Memory B cell (primary cell): ENCODE data around the gene IER2.

Experiments used
- ATAC-seq: fragments of 150-1000 bp; cut with Tn5 transposase; 2 replicates; pipeline ENCODE4 v1.10.0; 2021; ENCODE audit warnings: low read depth, mild to moderate bottlenecking, moderate library complexity
- DNase-seq, 2 donors: peaks; one replicate each; pipeline ENCODE4 v3.0.0; 2022; ENCODE audit warnings: low spot score in 2 of 2
- H3K27ac Mint-ChIP-seq: one replicate; pipeline ENCODE4 v1.8.0; 2022; ENCODE audit warnings: mild to moderate bottlenecking, moderate library complexity, mixed read lengths
- H3K27me3 Mint-ChIP-seq: one replicate; pipeline ENCODE4 v1.8.0; 2022; ENCODE audit warnings: mixed read lengths
- H3K36me3 Mint-ChIP-seq: one replicate; pipeline ENCODE4 v1.8.0; 2022; ENCODE audit warnings: mild to moderate bottlenecking, mixed read lengths
- H3K4me1 Mint-ChIP-seq: one replicate; pipeline ENCODE4 v1.8.0; 2022; ENCODE audit warnings: mixed read lengths
- H3K4me3 Mint-ChIP-seq: one replicate; pipeline ENCODE4 v1.8.0; 2022; ENCODE audit warnings: mild to moderate bottlenecking, moderate library complexity, mixed read lengths
- H3K9me3 Mint-ChIP-seq: one replicate; pipeline ENCODE4 v1.8.0; 2022; ENCODE audit warnings: mixed read lengths

IER2 gene

DNA sequence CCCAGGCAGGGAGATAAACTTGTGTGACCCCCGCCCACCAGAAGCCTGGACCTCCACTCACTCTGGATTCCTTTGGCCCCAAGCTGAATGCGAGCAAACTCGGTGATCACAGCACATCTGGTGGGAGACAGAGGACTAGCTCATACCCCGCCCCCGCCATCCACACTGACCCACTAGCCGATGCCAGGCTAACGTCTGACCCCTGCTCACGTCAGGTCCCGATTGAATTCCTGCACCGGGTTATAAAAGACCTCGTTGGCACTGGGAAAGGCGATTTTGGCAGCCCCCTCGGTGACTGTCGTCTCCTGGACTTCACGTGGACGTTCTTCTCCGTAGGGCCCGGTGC, 34.3 kb upstream of the IER2 start:
- peak overlapping the region; percentile 87 for H3K27ac Mint-ChIP-seq
- ATAC-seq (no peak), DNase-seq (no peak)
- H3K4me3 Mint-ChIP-seq: peak overlapping the region; percentile 92
- peaks cover 2% of the 10 kb centered on the region for H3K36me3 Mint-ChIP-seq
- H3K27me3 Mint-ChIP-seq: no peaks in the 10 kb centered on the region
- H3K9me3 Mint-ChIP-seq: no peaks in the 10 kb centered on the region
- peaks cover 22% of the 10 kb centered on the region for H3K4me1 Mint-ChIP-seq

DNA sequence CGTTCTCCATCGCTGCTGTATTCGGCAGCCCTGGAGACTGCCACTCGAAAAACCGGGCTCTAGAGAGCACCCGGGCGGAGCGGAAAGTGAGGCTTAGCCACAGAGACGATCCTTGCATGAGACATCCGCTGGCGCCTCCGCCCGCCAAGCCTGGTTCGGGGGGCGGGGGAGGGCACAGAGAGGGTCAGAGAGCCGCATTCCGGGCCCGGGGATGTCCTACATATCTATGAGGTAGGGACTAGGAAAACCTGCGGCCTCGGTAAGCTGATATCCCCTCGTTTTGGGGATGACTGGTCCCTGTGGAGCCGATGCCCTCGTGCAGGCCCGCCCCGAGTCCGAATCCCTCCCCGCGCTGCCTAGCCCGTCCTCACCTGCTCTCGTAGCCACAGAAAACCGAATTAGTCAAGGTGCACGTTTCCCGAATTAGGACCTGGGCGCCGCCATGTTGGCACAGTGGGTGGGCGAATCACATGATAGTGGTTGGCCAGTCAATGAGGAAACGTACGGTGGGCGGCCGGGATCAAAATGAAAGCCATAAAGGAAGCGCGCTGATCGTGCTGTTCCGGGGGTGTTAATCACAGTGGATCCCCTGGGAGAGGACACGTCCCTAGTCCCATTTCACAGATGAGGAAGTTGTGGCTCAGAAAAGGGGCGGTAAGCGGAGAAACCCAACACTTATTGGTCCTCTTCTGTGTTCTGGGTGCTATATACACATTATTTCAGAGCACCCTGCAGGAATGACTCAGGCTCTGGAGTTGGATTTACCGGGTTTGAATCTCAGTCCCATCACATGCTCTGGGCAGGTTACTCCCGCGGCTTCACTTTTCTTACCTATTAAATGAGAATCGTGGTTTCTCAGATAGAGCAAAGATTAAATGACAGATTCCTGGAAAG, 33.7 kb upstream of the IER2 start, which contains the start of gene TRMT1:
Gene TRMT1 (minus strand): TSS at position 459 of the 894 bp plus-strand sequence. CDS start 341 bp downstream, at position 118.
- Mint-ChIP-seq H3K36me3 (peaks cover 2% of the 10 kb centered on the region), H3K27ac (peak within 1 kb of the TSS; percentile 87), H3K9me3 (no peaks in the 10 kb centered on the region), H3K4me1 (peaks cover 22% of the 10 kb centered on the region), H3K4me3 (peak within 1 kb of the TSS; percentile 92), H3K27me3 (no peaks in the 10 kb centered on the region)
- DNase-seq: peak; percentile 79 to 85
- ATAC-seq: peak; percentile 68

DNA sequence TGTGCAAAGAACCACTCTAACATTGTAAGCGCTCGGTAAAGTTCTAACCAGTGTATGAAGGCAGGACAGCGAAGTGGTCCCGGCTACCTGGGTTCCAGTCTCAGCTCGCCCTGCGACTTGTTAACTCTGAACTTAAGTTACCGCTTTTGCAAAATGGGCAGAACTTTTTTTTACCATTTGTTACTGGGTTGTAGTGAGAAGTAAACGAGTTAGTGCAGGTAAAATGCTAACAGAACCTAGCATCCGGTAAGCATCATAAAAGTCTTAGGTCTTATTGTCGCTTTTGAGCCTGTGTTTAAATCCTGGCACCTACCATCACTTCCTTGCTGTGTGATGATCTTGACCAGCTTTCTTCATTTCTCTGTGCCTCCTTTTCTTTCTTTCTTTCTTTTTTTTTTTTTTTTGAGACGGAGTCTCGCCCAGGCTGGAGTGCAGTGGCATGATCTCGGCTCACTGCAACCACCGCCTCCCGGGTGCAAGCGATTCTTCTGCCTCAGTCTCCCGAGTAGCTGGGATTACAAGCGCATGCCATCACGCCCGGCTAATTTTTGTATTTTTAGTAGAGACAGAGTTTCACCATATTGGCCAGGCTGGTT, 32.9 kb upstream of the IER2 start:
- H3K27ac Mint-ChIP-seq: peak overlapping the region; percentile 87
- peaks cover 28% of the 10 kb centered on the region for H3K4me1 Mint-ChIP-seq
- H3K27me3 Mint-ChIP-seq: no peaks in the 10 kb centered on the region

DNA sequence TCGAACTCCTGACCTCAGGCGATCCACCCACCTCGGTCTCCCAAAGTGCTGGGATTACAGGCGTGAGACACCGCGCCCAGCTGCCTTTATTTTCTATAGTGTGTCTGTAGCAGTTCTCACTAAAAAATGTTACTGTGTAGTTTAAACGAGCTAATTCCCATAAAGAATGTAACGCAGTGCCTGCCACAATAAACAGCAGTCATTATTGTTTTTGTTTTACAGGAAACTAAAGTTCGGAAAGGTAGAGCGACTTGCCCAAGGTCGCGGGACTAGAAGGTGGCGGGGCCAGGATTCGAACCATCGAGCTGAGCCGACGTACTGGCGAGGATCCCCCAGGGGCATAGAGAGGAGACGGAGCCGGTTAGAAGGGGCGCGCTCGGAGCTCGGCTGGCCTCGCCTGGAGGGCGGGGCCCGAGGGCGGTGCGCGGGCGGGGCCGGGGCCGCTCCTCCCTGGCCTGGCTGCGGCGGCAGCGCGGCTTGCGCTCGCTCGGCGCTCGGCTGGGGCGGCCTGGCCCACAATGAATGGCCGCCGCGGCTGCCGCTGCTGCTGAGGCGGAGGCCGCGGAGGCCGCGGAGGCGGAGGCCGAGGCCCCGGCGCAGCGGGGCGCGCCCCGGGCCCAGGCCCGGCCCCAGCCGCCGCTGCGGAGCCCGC, 32.3 kb upstream of the IER2 start, which contains the start of gene NACC1:
Gene NACC1 (plus strand): TSS at position 493 of the 652 bp plus-strand sequence. CDS start 16,944 bp downstream, outside the sequence.
- ATAC-seq: peak; percentile 79
- Mint-ChIP-seq H3K36me3 (peaks cover 2% of the 10 kb centered on the region), H3K4me1 (peaks cover 30% of the 10 kb centered on the region), H3K27me3 (no peaks in the 10 kb centered on the region), H3K4me3 (peak within 1 kb of the TSS; percentile 92), H3K27ac (peak within 1 kb of the TSS; percentile 87), H3K9me3 (no peaks in the 10 kb centered on the region)
- DNase-seq: peak; percentile 89 to 90

More for the DNA sequence above, 32.9 kb upstream of the IER2 start:
- H3K4me3 Mint-ChIP-seq: peak overlapping the region; percentile 92
- H3K36me3 Mint-ChIP-seq: peaks cover 2% of the 10 kb centered on the region
- ATAC-seq: peak; percentile 8
- no peaks in the 10 kb centered on the region for H3K9me3 Mint-ChIP-seq
- DNase-seq: peak in 1 of 2 donors; percentile 16

DNA sequence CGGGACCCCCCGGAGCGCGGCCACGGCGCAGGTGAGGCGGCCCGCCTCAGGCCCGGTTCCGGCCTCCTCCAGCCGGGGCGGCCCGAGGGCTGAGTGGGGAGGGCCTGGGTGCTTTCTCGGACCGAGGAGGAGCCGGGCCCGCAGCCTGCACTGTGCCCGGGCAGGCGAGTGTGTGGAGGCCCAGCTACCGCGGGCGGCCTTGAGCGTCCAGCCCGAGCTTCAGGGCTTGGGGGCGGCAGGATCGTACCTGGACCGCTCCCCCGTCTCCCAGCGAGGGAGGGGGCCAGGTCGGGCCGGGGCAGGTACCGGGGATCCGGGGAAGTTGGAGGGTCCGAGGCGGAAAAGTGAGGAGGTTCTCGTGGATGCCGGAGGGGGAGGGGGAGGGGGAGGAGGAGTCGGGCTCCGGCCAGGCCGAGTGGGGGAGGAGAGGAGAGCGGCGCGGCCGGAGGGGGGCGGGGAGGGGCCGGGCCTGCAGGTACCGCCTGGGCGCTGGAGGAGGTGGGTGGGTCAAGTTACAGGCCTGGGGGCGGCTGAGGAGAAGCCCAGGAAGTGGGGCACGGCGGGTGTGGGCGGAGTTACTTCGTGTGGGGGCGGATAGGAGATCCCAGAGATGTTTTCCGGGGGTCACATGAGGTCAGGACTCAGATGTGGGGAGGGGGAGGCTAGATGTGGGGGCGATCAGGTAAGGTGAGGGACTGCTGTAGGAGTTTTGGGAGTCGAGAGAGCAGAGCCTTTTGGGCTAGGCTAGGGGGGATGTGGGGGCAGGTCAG, 31.6 kb upstream of the IER2 start:
- peak overlapping the region; percentile 85 for H3K4me3 Mint-ChIP-seq
- peaks cover 2% of the 10 kb centered on the region for H3K36me3 Mint-ChIP-seq
- H3K27ac Mint-ChIP-seq: peak overlapping the region; percentile 55
- DNase-seq (peak in 1 of 2 donors; percentile 24), ATAC-seq (no peak)
- no peaks in the 10 kb centered on the region for H3K9me3 Mint-ChIP-seq
- H3K27me3 Mint-ChIP-seq: no peaks in the 10 kb centered on the region
- H3K4me1 Mint-ChIP-seq: peaks cover 33% of the 10 kb centered on the region

- Mint-ChIP-seq H3K36me3 (peaks cover 2% of the 10 kb centered on the region), H3K27me3 (no peaks in the 10 kb centered on the region), H3K27ac (peak overlapping the region; percentile 55), H3K4me3 (peak overlapping the region; percentile 85), H3K9me3 (no peaks in the 10 kb centered on the region), H3K4me1 (peaks cover 33% of the 10 kb centered on the region)
- ATAC-seq (no peak), DNase-seq (no peak)
These were observed 30.6 kb upstream of the IER2 start for GRCh38 chr19:13119627-13120026.

DNA sequence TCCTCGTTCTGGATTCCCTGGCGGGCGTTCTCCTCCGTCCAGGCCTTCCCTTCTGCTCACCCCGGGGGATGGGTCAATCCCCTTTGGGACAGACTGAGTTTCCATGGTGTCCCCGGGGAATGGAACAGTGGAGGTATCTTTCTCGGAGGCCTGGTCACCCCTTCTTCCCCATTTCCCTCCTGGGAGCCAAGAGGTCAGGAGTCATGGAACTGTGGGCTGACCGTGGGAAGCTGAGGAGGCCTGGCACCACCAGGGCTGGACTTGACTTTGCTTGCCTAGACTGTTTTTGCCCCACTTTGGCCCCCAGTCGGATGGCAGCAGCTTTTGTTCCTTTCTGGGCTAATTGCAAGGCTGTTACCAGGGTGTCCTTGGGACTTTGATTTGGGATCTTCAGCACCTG, 30.2 kb upstream of the IER2 start:
- Mint-ChIP-seq H3K4me1 (peaks cover 33% of the 10 kb centered on the region), H3K36me3 (peaks cover 2% of the 10 kb centered on the region), H3K27me3 (no peaks in the 10 kb centered on the region), H3K9me3 (no peaks in the 10 kb centered on the region), H3K4me3 (peak overlapping the region; percentile 35), H3K27ac (no peak overlapping the region)
- no peak for DNase-seq
- ATAC-seq: no peak

DNA sequence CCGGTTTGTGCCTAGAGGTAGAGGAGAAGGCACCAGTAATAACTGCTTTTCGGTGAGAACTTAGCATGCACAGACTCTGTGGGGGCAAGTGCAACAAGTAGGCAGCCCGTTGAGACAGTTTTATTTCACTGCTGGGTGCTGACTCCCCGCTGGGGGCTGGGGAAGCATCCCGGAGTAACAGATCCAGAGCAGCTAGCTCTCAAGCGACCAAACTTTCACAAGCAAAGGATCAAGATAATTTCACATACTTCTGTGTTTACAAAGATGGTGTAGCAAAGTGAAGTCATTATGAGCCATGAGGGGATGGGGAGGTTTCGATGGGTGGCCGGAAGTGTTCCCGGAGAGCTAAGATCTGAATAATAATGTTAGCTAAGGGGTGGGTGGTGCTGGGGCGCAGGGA, 29.4 kb upstream of the IER2 start:
- H3K4me1 Mint-ChIP-seq: peaks cover 30% of the 10 kb centered on the region
- no peaks in the 10 kb centered on the region for H3K27me3 Mint-ChIP-seq
- no peak for DNase-seq
- no peaks in the 10 kb centered on the region for H3K9me3 Mint-ChIP-seq
- H3K4me3 Mint-ChIP-seq: no peak overlapping the region
- H3K36me3 Mint-ChIP-seq: no peaks in the 10 kb centered on the region
- no peak overlapping the region for H3K27ac Mint-ChIP-seq
- no peak for ATAC-seq

DNA sequence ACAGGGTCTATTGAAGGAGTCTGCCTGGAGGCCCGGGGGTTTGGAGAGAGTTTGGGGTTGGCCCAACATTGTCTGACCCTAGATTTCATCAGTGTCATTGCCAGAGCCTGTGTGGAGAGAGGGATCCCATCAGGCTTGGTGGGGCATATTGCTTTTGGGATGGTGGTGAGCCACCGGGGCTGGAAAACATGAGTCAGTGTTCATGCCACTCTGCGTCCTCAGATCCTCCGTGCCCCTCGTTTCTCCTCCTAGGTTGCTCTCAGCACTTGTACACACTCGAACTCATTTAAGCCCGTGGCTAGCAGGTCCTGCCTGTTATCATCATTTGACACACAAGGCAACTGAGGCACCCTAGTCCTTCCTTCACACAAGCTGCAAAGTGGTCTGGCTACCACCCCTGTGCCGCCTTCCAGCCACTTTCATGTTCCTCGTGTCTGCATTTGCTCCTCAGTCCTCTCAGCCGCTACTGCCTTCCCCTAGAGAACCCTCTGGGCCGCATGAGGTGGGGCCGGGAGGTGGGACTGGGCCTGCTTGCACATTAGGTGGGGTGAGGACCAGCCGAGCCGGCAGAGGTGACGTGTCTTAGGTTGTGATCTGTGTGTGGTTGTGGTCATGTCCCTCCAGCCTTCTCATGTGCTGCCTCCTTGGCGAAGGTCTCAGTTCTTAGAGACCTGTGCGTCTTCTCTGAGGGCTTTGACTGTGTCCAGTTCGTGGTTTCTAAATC, 28.5 kb upstream of the IER2 start:
- H3K27me3 Mint-ChIP-seq: no peaks in the 10 kb centered on the region
- ATAC-seq (no peak), DNase-seq (no peak)
- H3K27ac Mint-ChIP-seq: peak overlapping the region; percentile 19
- H3K4me3 Mint-ChIP-seq: peak overlapping the region; percentile 15
- no peaks in the 10 kb centered on the region for H3K36me3 Mint-ChIP-seq
- peaks cover 27% of the 10 kb centered on the region for H3K4me1 Mint-ChIP-seq
- H3K9me3 Mint-ChIP-seq: no peaks in the 10 kb centered on the region

GRCh38 chr19:13122275-13122878, 27.8 kb upstream of the IER2 start:
- no peaks in the 10 kb centered on the region for H3K36me3 Mint-ChIP-seq
- H3K9me3 Mint-ChIP-seq: no peaks in the 10 kb centered on the region
- peak overlapping the region; percentile 15 for H3K4me3 Mint-ChIP-seq
- peaks cover 26% of the 10 kb centered on the region for H3K4me1 Mint-ChIP-seq
- peak overlapping the region; percentile 19 for H3K27ac Mint-ChIP-seq
- no peaks in the 10 kb centered on the region for H3K27me3 Mint-ChIP-seq
- ATAC-seq: no peak
- DNase-seq: no peak

- no peak overlapping the region for H3K27ac Mint-ChIP-seq
- no peak for DNase-seq
These were observed 26.9 kb upstream of the IER2 start for GRCh38 chr19:13122980-13123957.

GRCh38 chr19:13127051-13127450, 23.2 kb upstream of the IER2 start:
- H3K4me1 Mint-ChIP-seq: peaks cover 14% of the 10 kb centered on the region
- no peak overlapping the region for H3K4me3 Mint-ChIP-seq
- no peak for DNase-seq
- H3K9me3 Mint-ChIP-seq: no peaks in the 10 kb centered on the region
- H3K27ac Mint-ChIP-seq: no peak overlapping the region
- peaks cover 2% of the 10 kb centered on the region for H3K36me3 Mint-ChIP-seq
- H3K27me3 Mint-ChIP-seq: no peaks in the 10 kb centered on the region
- no peak for ATAC-seq

More at GRCh38 chr19:13122980-13123957, 26.9 kb upstream of the IER2 start:
- Mint-ChIP-seq H3K27me3 (no peaks in the 10 kb centered on the region), H3K4me3 (no peak overlapping the region), H3K36me3 (no peaks in the 10 kb centered on the region), H3K9me3 (no peaks in the 10 kb centered on the region), H3K4me1 (peaks cover 24% of the 10 kb centered on the region)
- no peak for ATAC-seq
